Measurements from ENCODE around the gene SYT17. TPM values are rescaled to one million over a fixed set of nuclear protein-coding genes. Genes with fewer than 3 reads are reported as not detected.

Gene SYT17
- total RNA-seq, 2 experiments from 2014 or later, result not detected

DNA sequence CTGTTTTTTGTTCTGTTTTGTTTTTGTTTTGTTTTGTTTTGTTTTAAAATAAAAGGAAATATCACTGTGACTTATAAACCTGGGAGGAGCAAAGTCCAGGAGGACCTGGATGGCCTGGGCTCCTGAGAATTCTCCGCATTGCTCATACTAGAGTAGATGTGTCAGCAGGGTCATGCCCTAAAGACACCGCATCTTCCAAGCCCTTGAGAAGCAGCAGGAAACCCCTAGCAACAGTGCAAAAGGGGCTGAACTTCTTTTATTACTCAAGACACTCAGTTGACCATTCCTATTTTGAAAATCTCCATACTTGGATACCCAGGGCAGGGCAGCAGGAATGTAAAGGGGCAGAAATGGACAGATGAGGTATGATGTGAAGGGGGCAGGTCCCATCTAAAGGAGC is 51.8 kb downstream of the SYT17 start:
- no peaks in the 10 kb centered on the region for H3K36me3 Mint-ChIP-seq (ENCODE audit: low read depth)
- no peaks in the 10 kb centered on the region for H3K9me3 Mint-ChIP-seq
- no peaks in the 10 kb centered on the region for H3K27me3 Mint-ChIP-seq
- H3K4me3 Mint-ChIP-seq, result no peak overlapping the region
- DNase-seq, result no peak
- H3K27ac Mint-ChIP-seq, result no peak overlapping the region
- H3K4me1 Mint-ChIP-seq, result peaks cover 11% of the 10 kb centered on the region
- ChIA-PET POLR2A (no interaction called here), CTCF (no interaction called here)

DNA sequence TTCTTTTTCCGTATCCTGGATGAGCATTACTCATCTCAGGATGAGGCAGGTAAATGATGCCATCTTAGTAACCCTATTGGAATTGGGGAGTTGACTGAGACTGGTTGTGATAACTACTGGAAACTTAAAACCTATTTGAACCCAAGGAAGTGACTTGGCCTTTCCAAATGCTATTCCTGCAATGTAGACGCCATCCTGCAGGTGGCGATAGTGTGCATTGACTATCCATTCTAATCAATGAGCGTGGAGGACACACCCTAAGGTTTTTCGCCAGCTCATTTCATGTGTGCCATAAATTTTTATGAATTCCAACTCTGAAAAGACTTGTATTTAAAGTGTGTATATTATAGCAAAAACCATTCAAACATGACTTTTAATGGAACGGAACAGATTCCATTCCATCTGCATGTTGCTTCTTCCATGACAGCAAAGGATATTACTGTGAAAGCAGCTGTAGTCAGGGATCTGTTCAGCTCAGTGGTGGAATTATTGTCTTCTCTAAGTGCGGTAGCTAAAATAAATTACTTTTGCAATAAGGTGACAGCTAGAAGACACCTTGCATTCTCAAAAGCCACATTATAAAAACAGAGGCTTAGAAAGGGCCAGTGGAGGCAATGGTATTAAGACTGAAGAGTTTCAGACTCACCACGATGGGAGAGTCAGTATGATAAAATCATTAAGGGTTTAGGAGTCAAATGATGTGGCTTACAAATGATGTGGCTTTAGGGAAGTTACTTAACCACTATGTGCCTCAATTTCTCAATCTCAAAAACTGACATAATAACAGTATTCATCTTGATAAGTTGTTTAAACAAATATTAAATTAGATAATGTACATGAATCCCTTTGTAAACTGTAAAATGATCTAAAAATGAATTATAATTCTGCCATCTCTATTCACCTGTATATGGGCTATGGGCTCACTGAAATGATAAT is 55.5 kb downstream of the SYT17 start:
- CTCF ChIA-PET, result no interaction called here
- Mint-ChIP-seq H3K36me3 (ENCODE audit: low read depth) (no peaks in the 10 kb centered on the region), H3K27me3 (no peaks in the 10 kb centered on the region), H3K9me3 (no peaks in the 10 kb centered on the region), H3K4me3 (no peak overlapping the region), H3K4me1 (no peaks in the 10 kb centered on the region), H3K27ac (no peak overlapping the region)
- DNase-seq, result peak; percentile 58
- POLR2A ChIA-PET, result no interaction called here

DNA sequence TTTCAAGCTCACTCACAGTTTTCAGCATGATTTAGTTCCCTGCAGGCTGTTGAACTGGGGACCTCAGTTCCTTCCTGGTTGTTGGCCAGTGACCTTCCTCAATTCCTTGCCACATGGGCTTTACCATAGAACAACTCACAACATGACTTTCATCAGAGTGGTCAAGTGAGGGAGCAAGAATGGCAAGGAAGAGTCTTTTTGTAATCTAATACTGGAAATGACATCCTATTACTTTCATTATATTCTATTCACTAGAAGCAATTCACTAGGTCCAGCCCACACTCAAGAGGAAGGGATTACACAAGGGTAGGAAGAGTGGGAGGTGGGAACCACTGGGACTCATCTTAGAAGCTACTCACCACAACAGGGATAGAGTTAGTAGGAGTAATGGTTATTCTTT is 57.6 kb downstream of the SYT17 start:
- H3K27me3 Mint-ChIP-seq, result no peaks in the 10 kb centered on the region
- no peak overlapping the region for H3K27ac Mint-ChIP-seq
- DNase-seq, result no peak
- no peaks in the 10 kb centered on the region for H3K4me1 Mint-ChIP-seq
- H3K9me3 Mint-ChIP-seq, result no peaks in the 10 kb centered on the region
- CTCF ChIA-PET, result interaction anchor here (0.6 kb wide), 1 partner anchor 38 kb away, joined by 6 read pairs; no protein-coding TSS in a partner anchor
- H3K36me3 Mint-ChIP-seq (ENCODE audit: low read depth), result no peaks in the 10 kb centered on the region
- POLR2A ChIA-PET, result no interaction called here
- no peak overlapping the region for H3K4me3 Mint-ChIP-seq

DNA sequence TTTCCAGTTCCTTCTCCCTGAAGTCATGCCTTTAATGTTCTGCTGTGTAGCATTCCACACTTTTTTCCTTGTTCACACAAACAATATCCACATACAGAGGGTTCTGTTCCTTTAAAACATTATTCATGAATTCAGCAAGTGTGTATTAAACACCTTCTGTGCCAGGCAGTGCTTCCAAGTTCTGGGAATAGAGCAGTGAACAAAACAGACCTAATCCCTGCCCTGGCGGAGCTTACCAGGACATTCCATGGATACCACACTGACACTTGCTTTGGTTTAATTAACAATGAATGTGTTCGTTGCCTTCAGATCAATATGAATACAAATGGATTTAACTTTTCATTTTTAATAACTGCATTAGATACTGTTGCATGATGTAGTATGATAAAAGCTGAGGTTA is 59.6 kb downstream of the SYT17 start:
- Mint-ChIP-seq H3K27me3 (no peaks in the 10 kb centered on the region), H3K27ac (no peak overlapping the region), H3K4me1 (no peaks in the 10 kb centered on the region), H3K9me3 (no peaks in the 10 kb centered on the region), H3K4me3 (no peak overlapping the region), H3K36me3 (ENCODE audit: low read depth) (no peaks in the 10 kb centered on the region)
- DNase-seq, result no peak
- ChIA-PET POLR2A (no interaction called here), CTCF (no interaction called here)

DNA sequence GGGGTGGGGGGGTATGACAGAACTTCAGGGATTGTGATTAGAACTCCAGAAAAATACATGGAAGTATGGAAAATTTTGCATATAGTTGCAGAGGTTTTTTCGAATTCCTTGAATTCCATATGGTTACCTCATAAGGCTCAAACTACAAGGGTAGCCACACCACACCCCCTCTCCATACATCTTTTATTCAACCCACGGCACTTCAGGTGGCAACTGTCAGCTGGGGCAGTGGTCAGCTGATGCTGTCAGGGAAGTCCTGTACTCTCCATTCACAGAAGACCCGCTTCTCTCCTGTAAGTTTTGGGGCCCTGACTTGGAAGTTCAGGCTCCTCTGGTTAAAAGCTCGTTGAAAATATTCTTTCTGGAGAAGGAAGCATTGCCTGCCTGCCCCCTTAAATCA is 60.0 kb downstream of the SYT17 start:
- CTCF ChIA-PET, result no interaction called here
- POLR2A ChIA-PET, result no interaction called here

DNA sequence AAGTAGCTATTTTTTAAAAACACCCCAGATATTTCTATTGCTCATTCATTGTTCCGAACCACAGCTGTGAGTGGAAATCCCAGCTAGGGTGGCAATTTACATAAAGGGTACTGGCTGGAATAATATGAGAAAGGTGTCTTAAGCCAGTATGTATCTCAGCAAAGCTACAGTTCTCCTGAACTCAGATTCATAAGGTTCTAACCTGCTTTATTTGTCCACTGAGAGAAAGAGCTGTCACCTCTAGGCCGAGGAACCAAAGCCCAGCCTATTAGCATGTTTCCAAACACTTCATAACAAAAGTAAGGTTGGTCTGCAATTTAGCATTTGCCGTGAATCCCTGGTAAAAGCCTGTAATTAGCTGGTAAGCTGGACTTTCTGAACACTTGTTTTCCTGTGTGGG is 60.5 kb downstream of the SYT17 start:
- POLR2A ChIA-PET, result no interaction called here
- H3K4me1 Mint-ChIP-seq, result no peaks in the 10 kb centered on the region
- H3K27ac Mint-ChIP-seq, result no peak overlapping the region
- no peak overlapping the region for H3K4me3 Mint-ChIP-seq
- no peak for DNase-seq
- CTCF ChIA-PET, result no interaction called here
- no peaks in the 10 kb centered on the region for H3K36me3 Mint-ChIP-seq (ENCODE audit: low read depth)
- H3K27me3 Mint-ChIP-seq, result no peaks in the 10 kb centered on the region
- H3K9me3 Mint-ChIP-seq, result no peaks in the 10 kb centered on the region

More for the DNA sequence above, 60.0 kb downstream of the SYT17 start:
- Mint-ChIP-seq H3K4me3 (no peak overlapping the region), H3K27me3 (no peaks in the 10 kb centered on the region), H3K4me1 (no peaks in the 10 kb centered on the region), H3K36me3 (ENCODE audit: low read depth) (no peaks in the 10 kb centered on the region), H3K27ac (no peak overlapping the region), H3K9me3 (no peaks in the 10 kb centered on the region)
- no peak for DNase-seq

DNA sequence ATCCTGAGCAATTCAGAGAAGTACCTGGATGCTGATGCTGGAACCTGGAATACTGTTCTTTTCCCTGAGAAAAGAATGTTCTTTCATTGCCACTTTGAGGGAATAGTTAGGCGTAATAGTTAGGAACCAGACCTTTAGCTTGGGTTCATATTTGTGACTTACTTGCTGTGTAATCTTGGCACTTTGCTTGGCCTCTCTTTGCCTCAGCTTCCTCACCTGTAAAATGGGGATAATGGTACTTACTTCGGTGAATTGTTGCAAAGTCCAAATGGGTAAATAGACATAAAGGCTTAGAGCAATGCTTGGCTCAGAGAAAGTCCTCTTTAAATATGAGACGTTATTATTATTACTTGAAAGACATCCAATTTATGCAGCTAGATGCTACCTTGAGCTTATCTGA is 62.5 kb downstream of the SYT17 start:
- POLR2A ChIA-PET, result no interaction called here
- H3K4me3 Mint-ChIP-seq, result no peak overlapping the region
- H3K27me3 Mint-ChIP-seq, result no peaks in the 10 kb centered on the region
- H3K36me3 Mint-ChIP-seq (ENCODE audit: low read depth), result no peaks in the 10 kb centered on the region
- CTCF ChIA-PET, result no interaction called here
- H3K9me3 Mint-ChIP-seq, result peaks cover 7% of the 10 kb centered on the region
- H3K27ac Mint-ChIP-seq, result no peak overlapping the region
- DNase-seq, result no peak
- no peaks in the 10 kb centered on the region for H3K4me1 Mint-ChIP-seq

DNA sequence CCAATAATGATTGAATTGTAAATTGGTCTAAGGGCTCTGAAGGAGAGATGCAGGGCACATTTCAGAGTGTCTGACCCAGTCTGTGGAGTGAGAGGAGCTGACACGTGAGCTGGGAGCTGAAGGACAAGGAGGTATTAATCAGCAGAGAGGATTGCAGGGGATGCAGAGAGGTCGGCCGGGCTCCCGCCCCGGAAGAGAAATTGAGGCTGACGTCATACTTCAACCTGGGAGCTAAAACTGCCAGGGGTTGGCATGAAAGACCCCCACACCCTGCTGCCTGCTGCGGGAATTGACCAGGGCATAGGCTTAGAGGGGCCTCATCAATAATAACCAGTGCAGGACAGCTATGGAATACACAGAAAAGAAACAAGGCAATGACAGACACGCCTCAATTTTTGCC is 63.8 kb downstream of the SYT17 start:
- no peak overlapping the region for H3K27ac Mint-ChIP-seq
- DNase-seq, result no peak
- H3K9me3 Mint-ChIP-seq, result peaks cover 10% of the 10 kb centered on the region
- no peaks in the 10 kb centered on the region for H3K27me3 Mint-ChIP-seq
- no peak overlapping the region for H3K4me3 Mint-ChIP-seq
- H3K36me3 Mint-ChIP-seq (ENCODE audit: low read depth), result no peaks in the 10 kb centered on the region
- H3K4me1 Mint-ChIP-seq, result no peaks in the 10 kb centered on the region
- CTCF ChIA-PET, result no interaction called here
- POLR2A ChIA-PET, result no interaction called here

DNA sequence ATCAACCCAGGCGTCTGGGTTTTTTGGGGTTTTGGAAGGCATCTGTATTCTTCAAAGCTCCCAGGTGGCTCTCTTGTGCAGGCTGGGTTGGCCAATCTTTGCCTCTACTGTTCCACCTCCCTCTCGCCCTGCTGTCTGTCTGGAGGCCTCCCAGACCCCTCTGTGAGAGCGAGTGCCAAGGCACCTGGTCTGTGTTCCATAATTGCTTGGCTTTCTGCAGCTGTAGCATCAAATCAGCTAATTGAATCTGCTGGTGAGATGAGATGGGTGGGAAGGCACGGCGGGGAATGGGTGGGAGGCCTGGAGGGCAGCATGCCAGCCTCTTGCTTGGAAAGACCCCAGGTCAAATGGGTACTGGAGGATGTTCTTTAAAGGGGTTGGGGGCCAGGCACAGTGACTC is 64.9 kb downstream of the SYT17 start:
- CTCF ChIA-PET, result interaction anchor here (0.6 kb wide), 1 partner anchor 54 kb away, joined by 3 read pairs; no protein-coding TSS in a partner anchor
- Mint-ChIP-seq H3K4me1 (no peaks in the 10 kb centered on the region), H3K36me3 (ENCODE audit: low read depth) (no peaks in the 10 kb centered on the region), H3K4me3 (no peak overlapping the region), H3K27me3 (no peaks in the 10 kb centered on the region), H3K9me3 (peaks cover 14% of the 10 kb centered on the region), H3K27ac (no peak overlapping the region)
- no peak for DNase-seq
- POLR2A ChIA-PET, result no interaction called here

DNA sequence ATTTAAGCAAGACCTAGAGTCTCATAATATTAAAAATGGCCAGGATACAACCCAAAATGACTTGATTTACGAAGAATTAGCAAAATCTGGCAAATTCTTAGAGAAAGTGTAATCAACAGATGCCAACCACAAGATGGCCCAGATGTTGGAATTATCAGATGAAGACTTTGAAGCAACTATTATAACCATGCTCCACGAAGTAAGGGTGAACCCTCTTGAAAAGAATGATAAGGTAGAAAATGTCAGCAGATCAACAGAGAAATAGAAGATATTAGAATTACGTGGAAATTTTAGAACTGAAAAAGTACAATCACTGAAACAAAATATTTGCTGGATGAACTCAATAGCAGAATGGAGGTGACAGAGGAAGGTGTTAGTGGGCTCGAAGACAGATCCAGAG is 67.4 kb downstream of the SYT17 start:
- H3K4me1 Mint-ChIP-seq, result no peaks in the 10 kb centered on the region
- no peak overlapping the region for H3K4me3 Mint-ChIP-seq
- H3K9me3 Mint-ChIP-seq, result peaks cover 15% of the 10 kb centered on the region
- DNase-seq, result no peak
- ChIA-PET CTCF (no interaction called here), POLR2A (no interaction called here)
- H3K27me3 Mint-ChIP-seq, result no peaks in the 10 kb centered on the region
- no peaks in the 10 kb centered on the region for H3K36me3 Mint-ChIP-seq (ENCODE audit: low read depth)
- no peak overlapping the region for H3K27ac Mint-ChIP-seq

DNA sequence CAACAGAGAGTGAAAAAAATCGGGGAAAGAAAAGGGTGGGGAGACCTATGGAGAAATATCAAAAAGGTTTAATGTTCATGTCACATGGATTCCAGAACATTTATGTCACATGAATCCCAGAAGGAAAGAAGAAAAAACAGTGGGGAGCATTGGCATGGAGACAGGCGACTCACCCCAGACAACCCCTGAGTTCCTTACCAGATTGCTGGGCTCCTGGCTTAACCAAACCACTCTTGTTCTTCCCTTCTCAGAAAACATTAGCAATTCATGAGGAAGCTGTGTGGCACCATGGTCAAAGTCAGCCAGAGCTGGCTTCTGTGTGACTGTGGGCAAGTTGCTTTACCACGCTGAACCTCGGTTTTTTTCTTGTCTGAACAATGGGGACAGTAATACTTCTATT is 67.8 kb downstream of the SYT17 start:
- Mint-ChIP-seq H3K27ac (no peak overlapping the region), H3K27me3 (no peaks in the 10 kb centered on the region), H3K36me3 (ENCODE audit: low read depth) (no peaks in the 10 kb centered on the region), H3K4me3 (no peak overlapping the region), H3K9me3 (peaks cover 15% of the 10 kb centered on the region), H3K4me1 (no peaks in the 10 kb centered on the region)
- CTCF ChIA-PET, result interaction anchor here (0.6 kb wide), 1 partner anchor 139 kb away, joined by 4 read pairs; no protein-coding TSS in a partner anchor
- POLR2A ChIA-PET, result no interaction called here
- no peak for DNase-seq

DNA sequence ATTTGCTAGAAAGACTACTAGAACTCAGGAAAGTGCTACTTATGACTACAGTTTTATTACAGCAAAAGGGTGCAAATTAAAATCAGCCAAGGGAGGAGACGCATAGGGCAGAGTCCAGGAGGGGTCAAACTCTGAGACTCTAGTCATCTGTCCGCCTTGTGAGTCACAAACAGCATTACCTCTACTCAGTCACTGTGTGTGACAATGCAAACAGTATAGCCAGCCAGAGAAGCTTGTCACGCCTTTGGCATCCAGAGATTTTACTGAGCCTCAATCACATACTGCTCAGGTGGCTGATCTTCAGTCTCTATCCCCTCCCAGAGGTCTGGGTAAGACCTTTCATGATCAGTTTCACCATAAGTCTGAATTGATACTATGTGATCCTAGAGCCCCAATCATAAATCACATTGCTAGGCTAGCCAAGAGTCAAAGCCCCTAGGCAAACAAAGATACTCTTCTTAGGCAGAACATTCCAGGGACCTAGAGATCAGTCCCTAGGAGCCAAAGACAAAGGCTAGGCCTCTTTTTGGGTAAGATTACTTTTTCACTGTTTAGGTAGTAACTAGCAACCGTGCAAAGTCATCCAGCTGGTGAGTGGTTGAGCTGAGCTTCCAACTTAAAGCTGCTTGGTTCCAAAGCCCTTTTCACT is 68.6 kb downstream of the SYT17 start:
- H3K9me3 Mint-ChIP-seq, result peaks cover 15% of the 10 kb centered on the region
- no peak overlapping the region for H3K4me3 Mint-ChIP-seq
- H3K36me3 Mint-ChIP-seq (ENCODE audit: low read depth), result no peaks in the 10 kb centered on the region
- no peaks in the 10 kb centered on the region for H3K27me3 Mint-ChIP-seq
- no peak for DNase-seq
- H3K27ac Mint-ChIP-seq, result no peak overlapping the region
- ChIA-PET CTCF (interaction anchor here (0.6 kb wide), 1 partner anchor 138 kb away, joined by 4 read pairs; no protein-coding TSS in a partner anchor), POLR2A (no interaction called here)
- no peaks in the 10 kb centered on the region for H3K4me1 Mint-ChIP-seq

DNA sequence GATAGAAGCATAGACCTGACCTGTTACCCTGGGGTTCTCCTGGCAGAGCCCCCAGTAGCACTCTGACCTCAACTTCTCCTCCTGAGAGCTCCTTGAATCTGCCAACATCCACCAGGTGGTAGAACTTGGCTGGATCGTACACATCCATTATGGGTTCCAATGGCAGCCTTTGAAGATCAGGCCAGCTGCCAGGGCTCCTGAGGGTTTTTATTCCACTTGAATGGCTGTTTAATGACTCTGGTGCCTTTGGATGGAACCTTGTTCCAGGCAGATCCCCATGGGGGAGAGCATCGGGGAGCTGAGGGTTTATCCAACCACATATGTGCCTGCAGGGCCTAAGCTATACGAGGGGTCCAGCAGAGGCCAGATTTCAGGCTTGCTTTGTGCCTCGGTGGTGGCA is 70.4 kb downstream of the SYT17 start:
- Mint-ChIP-seq H3K4me3 (no peak overlapping the region), H3K36me3 (ENCODE audit: low read depth) (no peaks in the 10 kb centered on the region), H3K27me3 (no peaks in the 10 kb centered on the region), H3K4me1 (no peaks in the 10 kb centered on the region), H3K9me3 (peaks cover 19% of the 10 kb centered on the region), H3K27ac (no peak overlapping the region)
- ChIA-PET CTCF (no interaction called here), POLR2A (no interaction called here)
- no peak for DNase-seq

Measured in activated CD4-positive, alpha-beta memory T cell treated with anti-CD3 and anti-CD28 coated beads, Interleukin-2, amount 10 ng/mL, durations not matched to agents 7 days and 5 days (primary cell).